Lower leg skin (tissue), 4 donors: ENCODE data around the gene ACKR1. TPM values are rescaled to one million over a fixed set of nuclear protein-coding genes. Genes with fewer than 3 reads are reported as not detected.

Source experiments
- DNase-seq, 2 donors: peaks; one replicate each; pipeline ENCODE4 v3.0.0-alpha.2; 2019; ENCODE audit warnings: low spot score in 2 of 2
- H3K4me3 ChIP-seq: fragments of 200-600 bp; sonication (generic); 2 replicates; pipeline ENCODE4 v1.5.1; 2017; ENCODE audit warnings: mild to moderate bottlenecking, low read depth; ENCODE audit not compliant: poor library complexity, severe bottlenecking
- POLR2A ChIP-seq, 2 donors: fragments of 450-650 bp; IDR thresholded peaks; one replicate each; pipeline ENCODE4 v1.6.1; 2016 to 2017; ENCODE audit warnings: antibody characterized with exemption in 2 of 2, mild to moderate bottlenecking in 1 of 2, moderate library complexity in 1 of 2
- WGBS, 2 donors: methylation state at CpG; one replicate each; pipeline ENCODE4 v1.1.5; 2018; 5-methylcytosine and 5-hydroxymethylcytosine counted together
- intact Hi-C: fragments of 100-400 bp; cut with DNase I; formaldehyde crosslinking; loops from one replicate; pipeline ENCODE4 v1.15.0; 2023; ENCODE audit warnings: low total_unique reads
- total RNA-seq, 4 donors: library from RNA; depleted of rRNA; stranded (reverse); fragments of >200 nt; gene quantifications; one replicate each; pipeline ENCODE4 v1.1.0, GENCODE V29; 2016
- TF ChIP-seq, protein P1 (sequence below), 3 donors: fragments of 450-650 bp; IDR thresholded peaks; one replicate each; pipeline ENCODE4 v1.5.1; 2016; ENCODE audit warnings: antibody characterized with exemption in 3 of 3, mild to moderate bottlenecking in 3 of 3, moderate library complexity in 2 of 3

Gene ACKR1
- total RNA-seq, 4 donors from 2014 or later: 17.4 to 104 (median 46.9) TPM

GRCh38 chr1:159180516-159180915 is 24.2 kb upstream of the ACKR1 start:
- TF ChIP-seq POLR2A (IDR thresholded peaks at IDR 0.05): no peak
- TF ChIP-seq, protein P1, sequence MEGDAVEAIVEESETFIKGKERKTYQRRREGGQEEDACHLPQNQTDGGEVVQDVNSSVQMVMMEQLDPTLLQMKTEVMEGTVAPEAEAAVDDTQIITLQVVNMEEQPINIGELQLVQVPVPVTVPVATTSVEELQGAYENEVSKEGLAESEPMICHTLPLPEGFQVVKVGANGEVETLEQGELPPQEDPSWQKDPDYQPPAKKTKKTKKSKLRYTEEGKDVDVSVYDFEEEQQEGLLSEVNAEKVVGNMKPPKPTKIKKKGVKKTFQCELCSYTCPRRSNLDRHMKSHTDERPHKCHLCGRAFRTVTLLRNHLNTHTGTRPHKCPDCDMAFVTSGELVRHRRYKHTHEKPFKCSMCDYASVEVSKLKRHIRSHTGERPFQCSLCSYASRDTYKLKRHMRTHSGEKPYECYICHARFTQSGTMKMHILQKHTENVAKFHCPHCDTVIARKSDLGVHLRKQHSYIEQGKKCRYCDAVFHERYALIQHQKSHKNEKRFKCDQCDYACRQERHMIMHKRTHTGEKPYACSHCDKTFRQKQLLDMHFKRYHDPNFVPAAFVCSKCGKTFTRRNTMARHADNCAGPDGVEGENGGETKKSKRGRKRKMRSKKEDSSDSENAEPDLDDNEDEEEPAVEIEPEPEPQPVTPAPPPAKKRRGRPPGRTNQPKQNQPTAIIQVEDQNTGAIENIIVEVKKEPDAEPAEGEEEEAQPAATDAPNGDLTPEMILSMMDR (IDR thresholded peaks at IDR 0.05): no peak
- DNase-seq: no peak
- intact Hi-C loops: no loop called here
- no peak overlapping the region for H3K4me3 ChIP-seq
- 97 to 99% methylated on average over 2 of the region's 2 CpGs for WGBS, 2 donors

DNA sequence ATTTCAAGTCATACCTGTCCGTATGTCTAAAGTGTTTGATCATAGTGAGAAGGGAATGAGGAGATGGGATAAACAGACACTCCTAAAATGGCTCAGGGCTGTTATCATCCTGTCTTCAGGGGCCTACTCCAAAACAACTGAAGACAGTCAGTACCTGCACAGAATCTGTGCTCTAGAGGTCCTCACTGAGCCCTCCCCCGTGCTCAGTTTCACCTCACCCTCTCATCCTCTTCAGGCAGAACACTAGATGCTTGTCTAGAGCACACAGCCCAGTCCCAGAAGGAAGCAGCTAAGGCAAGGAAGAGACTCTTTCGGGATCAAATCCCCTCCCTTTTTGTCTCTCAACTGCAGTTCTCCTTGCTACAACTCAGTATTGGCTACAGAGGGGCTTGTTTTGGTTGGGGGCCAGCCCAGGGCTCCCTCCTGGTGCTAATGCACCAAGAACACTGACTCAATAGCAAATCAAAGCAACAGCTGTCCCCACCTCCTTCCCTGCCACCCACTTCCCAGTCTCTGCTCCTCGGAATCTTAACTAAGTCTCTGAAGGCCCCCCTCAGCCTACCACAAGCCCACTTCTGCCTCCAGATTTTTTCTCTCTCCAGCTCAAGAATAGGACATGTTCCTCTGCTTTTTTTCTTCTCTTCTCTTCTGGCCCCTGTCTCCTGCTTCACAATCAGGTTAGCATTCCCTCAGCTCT is 23.2 kb upstream of the ACKR1 start:
- no peak overlapping the region for H3K4me3 ChIP-seq
- no peak for DNase-seq
- TF ChIP-seq, protein P1 (IDR thresholded peaks at IDR 0.05): no peak
- TF ChIP-seq POLR2A (IDR thresholded peaks at IDR 0.05): no peak
- intact Hi-C loops: no loop called here
- 43 to 54% methylated on average over 4 of the region's 4 CpGs for WGBS, 2 donors

- WGBS, 2 donors: 69 to 88% methylated on average over 2 of the region's 2 CpGs
- no peak for DNase-seq
- intact Hi-C loops: no loop called here
- no peak overlapping the region for H3K4me3 ChIP-seq
- TF ChIP-seq, protein P1 (IDR thresholded peaks at IDR 0.05): no peak
- TF ChIP-seq POLR2A (IDR thresholded peaks at IDR 0.05): no peak
Observed at GRCh38 chr1:159184201-159184600, 20.5 kb upstream of the ACKR1 start.

GRCh38 chr1:159185121-159185520 is 19.6 kb upstream of the ACKR1 start:
- intact Hi-C loops: no loop called here
- TF ChIP-seq, protein P1 (IDR thresholded peaks at IDR 0.05): no peak
- no peak for TF ChIP-seq POLR2A (IDR thresholded peaks at IDR 0.05)
- no peak for DNase-seq
- 80 to 82% methylated on average over 5 of the region's 5 CpGs for WGBS, 2 donors
- no peak overlapping the region for H3K4me3 ChIP-seq

- DNase-seq: no peak
- intact Hi-C loops: no loop called here
- H3K4me3 ChIP-seq: no peak overlapping the region
- 27 to 35% methylated on average over 3 of the region's 3 CpGs for WGBS, 2 donors
- TF ChIP-seq, protein P1 (IDR thresholded peaks at IDR 0.05): no peak
- no peak for TF ChIP-seq POLR2A (IDR thresholded peaks at IDR 0.05)
Observed at GRCh38 chr1:159187033-159187432, 17.6 kb upstream of the ACKR1 start.
